Right renal pelvis (tissue), 4 donors: ENCODE results near the gene FZD8. TPM values are rescaled to one million over a fixed set of nuclear protein-coding genes. Genes with fewer than 3 reads are reported as not detected.
"Not testable (repeated sequence)": the region's sequence is repeated elsewhere in the genome, so short reads cannot be mapped to it uniquely, and the experiment has no call there.

Experiments
- DNase-seq, 4 donors: peaks; one replicate each; pipeline ENCODE4 v3.0.0-alpha.2; 2013; ENCODE audit warnings: low read depth in 4 of 4, low spot score in 3 of 4, missing footprints in 1 of 4
- polyA plus RNA-seq, 4 donors: library from polyadenylated mRNA; unstranded; fragments of 120-200 nt; gene quantifications; one replicate each; pipeline ENCODE4 v1.2.1, GENCODE V29; 2013; ENCODE audit not compliant: insufficient read length in 4 of 4

The FZD8 gene
- 10 to 100 TPM; 11.9 to 17.5 (median 15.1) TPM for polyA plus RNA-seq

- DNase-seq = peak; percentile 88 to 90 (median 90)
Observed at GRCh38 chr10:35642035-35642792, at the start of gene FZD8. TSS of gene FZD8 (minus strand) at chr10:35642296. CDS start at chr10:35641429, 867 bp downstream.

GRCh38 chr10:35691522-35692236 is 49.6 kb upstream of the FZD8 start:
- DNase-seq = no peak

GRCh38 chr10:35690534-35690933 is 48.4 kb upstream of the FZD8 start:
- no peak for DNase-seq

- DNase-seq = not testable (repeated sequence)
Observed at GRCh38 chr10:35685858-35686257, 43.8 kb upstream of the FZD8 start.

GRCh38 chr10:35685402-35685801 is 43.3 kb upstream of the FZD8 start:
- DNase-seq = no peak

GRCh38 chr10:35684586-35684985 is 42.5 kb upstream of the FZD8 start:
- no peak for DNase-seq

- DNase-seq = no peak
Observed at GRCh38 chr10:35675846-35676245, 33.8 kb upstream of the FZD8 start.

- no peak for DNase-seq
Observed at GRCh38 chr10:35674843-35675242, 32.7 kb upstream of the FZD8 start.

- no peak for DNase-seq
Observed at GRCh38 chr10:35668865-35669650, 27.0 kb upstream of the FZD8 start.

GRCh38 chr10:35667971-35668370 is 25.9 kb upstream of the FZD8 start:
- no peak for DNase-seq

GRCh38 chr10:35667270-35667889 is 25.3 kb upstream of the FZD8 start:
- DNase-seq = no peak

GRCh38 chr10:35661236-35661635 is 19.1 kb upstream of the FZD8 start:
- no peak for DNase-seq

- DNase-seq = no peak
Observed at GRCh38 chr10:35659456-35659855, 17.4 kb upstream of the FZD8 start.

GRCh38 chr10:35657621-35658020 is 15.5 kb upstream of the FZD8 start:
- no peak for DNase-seq

- no peak for DNase-seq
Observed at GRCh38 chr10:35652824-35653223, 10.7 kb upstream of the FZD8 start.

- no peak for DNase-seq
Observed at GRCh38 chr10:35650894-35651293, 8.8 kb upstream of the FZD8 start.

- DNase-seq = no peak
Observed at GRCh38 chr10:35644050-35644950, 2.2 kb upstream of the FZD8 start.

GRCh38 chr10:35643151-35644049 is 1.3 kb upstream of the FZD8 start:
- peak in 1 of 4 donors; percentile 54 for DNase-seq

- no peak for DNase-seq
Observed at GRCh38 chr10:35642793-35643114, 658 bp upstream of the FZD8 start.
